Activated T-helper 17 cell treated with anti-CD3 and anti-CD28 coated beads, Interleukin-2, amount 50 U/mL, for 72 hours (primary cell): ENCODE measurements around the gene DACH1. TPM values are rescaled to one million over a fixed set of nuclear protein-coding genes. Genes with fewer than 3 reads are reported as not detected.

Experiments used
- ATAC-seq: fragments of 150-1000 bp; cut with Tn5 transposase; replicated peaks from 2 replicates; pipeline ENCODE4 v1.10.0; 2021; ENCODE audit warnings: mild to moderate bottlenecking, moderate library complexity
- H3K27ac Mint-ChIP-seq: one replicate; pipeline ENCODE4 v1.8.0; 2022; ENCODE audit warnings: mixed read lengths
- H3K27me3 Mint-ChIP-seq: one replicate; pipeline ENCODE4 v1.8.0; 2022; ENCODE audit warnings: mixed read lengths
- H3K36me3 Mint-ChIP-seq: one replicate; pipeline ENCODE4 v1.8.0; 2022; ENCODE audit warnings: low read depth, mild to moderate bottlenecking, mixed read lengths
- H3K4me1 Mint-ChIP-seq: one replicate; pipeline ENCODE4 v1.8.0; 2022; ENCODE audit warnings: mixed read lengths
- H3K4me3 Mint-ChIP-seq: one replicate; pipeline ENCODE4 v1.8.0; 2022; ENCODE audit warnings: mild to moderate bottlenecking, mixed read lengths
- H3K9me3 Mint-ChIP-seq: one replicate; pipeline ENCODE4 v1.8.0; 2022; ENCODE audit warnings: mixed read lengths
- total RNA-seq, 2 donors: library from RNA; stranded (reverse); gene quantifications; one replicate each; pipeline ENCODE4 v1.2.3, GENCODE V29; 2022

Gene DACH1
- total RNA-seq, 2 donors from 2014 or later: not detected

- Mint-ChIP-seq H3K9me3 (peaks cover 4% of the 10 kb centered on the region), H3K27me3 (no peaks in the 10 kb centered on the region), H3K4me3 (no peak overlapping the region), H3K4me1 (no peaks in the 10 kb centered on the region), H3K36me3 (no peaks in the 10 kb centered on the region), H3K27ac (no peak overlapping the region)
- ATAC-seq: no peak
Observed at GRCh38 chr13:71395053-71395452, 472.0 kb downstream of the DACH1 start.

GRCh38 chr13:71394176-71394575 is 472.8 kb downstream of the DACH1 start:
- Mint-ChIP-seq H3K27me3 (no peaks in the 10 kb centered on the region), H3K4me3 (no peak overlapping the region), H3K27ac (no peak overlapping the region), H3K4me1 (no peaks in the 10 kb centered on the region), H3K36me3 (no peaks in the 10 kb centered on the region), H3K9me3 (peaks cover 4% of the 10 kb centered on the region)
- no peak for ATAC-seq
